Heart left ventricle (tissue), 16 donors: ENCODE results near the gene PPM1G. TPM values are rescaled to one million over a fixed set of nuclear protein-coding genes. Genes with fewer than 3 reads are reported as not detected.

Experiments used
- ATAC-seq, 4 donors: fragments of 200-7000 bp; cut with Tn5 transposase; one replicate each; pipeline ENCODE4 v1.9.1; 2020 to 2022; ENCODE audit warnings: moderate library complexity in 4 of 4, mild to moderate bottlenecking in 3 of 4, moderate number of reproducible peaks in 1 of 4
- DNase-seq, 5 donors: peaks; one replicate each; pipeline ENCODE4 v3.0.0-alpha.2; 2020
- H3K27ac ChIP-seq, 12 donors: fragments of 200-600 bp; sonication (generic) in 4 of 12; one replicate each; pipeline versions ENCODE4 v1.5.0 to v1.8.0; 2016 to 2022; ENCODE audit warnings: mild to moderate bottlenecking in 2 of 12
- H3K27me3 ChIP-seq, 9 donors: fragments of 200-600 bp; sonication (generic) in 2 of 9; one replicate each; pipeline versions ENCODE4 v1.5.1 to v1.8.0; 2016 to 2022; ENCODE audit warnings: mild to moderate bottlenecking in 3 of 9
- H3K36me3 ChIP-seq, 9 donors: fragments of 200-600 bp; sonication (generic) in 2 of 9; one replicate each; pipeline versions ENCODE4 v1.5.0 to v1.8.0; 2018 to 2022; ENCODE audit warnings: mild to moderate bottlenecking in 2 of 9
- H3K4me1 ChIP-seq, 12 donors: fragments of 200-600 bp; sonication (generic) in 4 of 12; one replicate each; pipeline versions ENCODE4 v1.5.0 to v1.8.0; 2016 to 2022; ENCODE audit warnings: mild to moderate bottlenecking in 3 of 12
- H3K4me3 ChIP-seq, 12 donors: fragments of 200-600 bp; sonication (generic) in 4 of 12; one replicate each; pipeline versions ENCODE4 v1.5.0 to v1.8.0; 2017 to 2022; ENCODE audit warnings: mild to moderate bottlenecking in 9 of 12, moderate library complexity in 4 of 12
- H3K9me3 ChIP-seq, 12 donors: fragments of 200-600 bp; sonication (generic) in 4 of 12; one replicate each; pipeline versions ENCODE4 v1.5.0 to v1.8.0; 2016 to 2022; ENCODE audit warnings: mild to moderate bottlenecking in 1 of 12
- POLR2A ChIP-seq, 2 donors: fragments of 450-650 bp; IDR thresholded peaks; one replicate each; pipeline ENCODE4 v1.6.1; 2017; ENCODE audit warnings: antibody characterized with exemption in 2 of 2, mild to moderate bottlenecking in 2 of 2, moderate library complexity in 2 of 2
- WGBS, 4 donors: extraction: QIAGEN DNeasy Blood & Tissue Kit in 2 of 4; methylation state at CpG; one replicate each; pipeline versions ENCODE4 v1.1.5 to v1.1.7; 2013 to 2018; 5-methylcytosine and 5-hydroxymethylcytosine counted together
- intact Hi-C, 10 donors: fragments of 100-400 bp; cut with DNase I; formaldehyde crosslinking; loops; one replicate each; pipeline versions ENCODE4 v1.11.1 to v1.14.2; 2022
- polyA plus RNA-seq, 2 donors: library from polyadenylated mRNA; stranded (reverse); fragments of 200-250 nt; gene quantifications; one replicate each; pipeline ENCODE4 v1.2.3, GENCODE V29; 2013
- total RNA-seq, 9 donors: library from RNA; depleted of rRNA in 2 of 9; stranded (reverse); fragments of >200 nt in 2 of 9; fragmentation: NEBNext Ultra II Directional in 3 of 9; extraction: Animal tissue kit (Norgen Biotek cat#: 25700) in 3 of 9; gene quantifications; one replicate each; pipeline versions ENCODE4 v1.1.0 to v1.2.4, GENCODE V29; 2016 to 2023
- TF ChIP-seq, protein P1 (sequence below), 12 donors: fragments of 200-600 bp; sonication (generic) in 4 of 12; IDR thresholded peaks; one replicate each; pipeline versions ENCODE4 v1.5.0 to v1.8.0; 2018 to 2022; ENCODE audit warnings: antibody characterized with exemption in 12 of 12, mild to moderate bottlenecking in 5 of 12
- donor health status: ischemic (EF 13 %, LVEDD 7.1; RV severe dilation, severe dysfunction).
- donor health status: healthy with polysubstance abuse.
- donor health status: DM: no; HTN: yes; CAD: no.
- donor health status: DM: no; HTN: no; CAD: no.
- donor health status: ischemic (EF 25% LVEDD 6.9; RV normal size, moderate dysfunction).
- donor health status: ischemic (EF 25% LVEDD 5.7; RV mildly dilated, moderate dysfunction).
- donor health status: healthy.
- donor health status: DM: yes; HTN: yes; CAD: no.
- donor health status: ischemic (EF 35%, LVEDD 5.7; RV mildly dilated, moderate dysfunction).
- donor health status: nonischemic (EF 11% LVEDD 7.7; RV severe dilation, severe dysfunction).
- donor health status: DM: yes; HTN: yes; CAD: no.
- donor health status: PGD.
- donor health status: ischemic (EF 29% LVEDD 5.4; RV normal size, mild dysfunction).
- donor health status: nonischemic (EF 23%, LVEDD 6.1; RV moderate dilation, normal function).

PPM1G gene
- total and polyA plus RNA-seq, 11 donors: 31.2 to 87.2 (median 40.2) TPM

DNA sequence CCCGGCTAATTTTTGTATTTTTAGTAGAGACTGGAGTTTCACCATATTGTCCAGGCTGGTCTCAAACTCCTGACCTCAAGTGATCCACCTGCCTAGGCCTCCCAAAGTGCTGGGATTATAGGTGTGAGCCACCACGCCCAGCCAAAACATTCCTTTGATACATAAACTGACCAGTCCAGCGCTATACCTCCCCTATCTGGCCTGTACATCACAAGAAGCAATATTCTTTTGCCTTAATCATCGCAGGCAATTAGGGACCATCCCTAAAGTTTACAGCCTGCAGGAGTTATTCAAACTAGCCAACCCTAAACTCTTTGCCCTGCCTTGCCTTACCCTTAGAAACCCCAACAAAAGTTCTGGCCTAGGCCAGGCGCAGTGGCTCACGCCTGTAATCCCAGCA, 6.8 kb upstream of the PPM1G start:
- Histone ChIP-seq H3K4me3 (no peak overlapping the region), H3K27ac (no peak overlapping the region), H3K9me3 (no peaks in the 10 kb centered on the region), H3K4me1 (no peaks in the 10 kb centered on the region), H3K36me3 (no peaks in the 10 kb centered on the region), H3K27me3 (no peaks in the 10 kb centered on the region)
- no peak for TF ChIP-seq POLR2A (IDR thresholded peaks at IDR 0.05)
- TF ChIP-seq, protein P1, sequence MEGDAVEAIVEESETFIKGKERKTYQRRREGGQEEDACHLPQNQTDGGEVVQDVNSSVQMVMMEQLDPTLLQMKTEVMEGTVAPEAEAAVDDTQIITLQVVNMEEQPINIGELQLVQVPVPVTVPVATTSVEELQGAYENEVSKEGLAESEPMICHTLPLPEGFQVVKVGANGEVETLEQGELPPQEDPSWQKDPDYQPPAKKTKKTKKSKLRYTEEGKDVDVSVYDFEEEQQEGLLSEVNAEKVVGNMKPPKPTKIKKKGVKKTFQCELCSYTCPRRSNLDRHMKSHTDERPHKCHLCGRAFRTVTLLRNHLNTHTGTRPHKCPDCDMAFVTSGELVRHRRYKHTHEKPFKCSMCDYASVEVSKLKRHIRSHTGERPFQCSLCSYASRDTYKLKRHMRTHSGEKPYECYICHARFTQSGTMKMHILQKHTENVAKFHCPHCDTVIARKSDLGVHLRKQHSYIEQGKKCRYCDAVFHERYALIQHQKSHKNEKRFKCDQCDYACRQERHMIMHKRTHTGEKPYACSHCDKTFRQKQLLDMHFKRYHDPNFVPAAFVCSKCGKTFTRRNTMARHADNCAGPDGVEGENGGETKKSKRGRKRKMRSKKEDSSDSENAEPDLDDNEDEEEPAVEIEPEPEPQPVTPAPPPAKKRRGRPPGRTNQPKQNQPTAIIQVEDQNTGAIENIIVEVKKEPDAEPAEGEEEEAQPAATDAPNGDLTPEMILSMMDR (IDR thresholded peaks at IDR 0.05): no peak
- no peak for ATAC-seq
- 94 to 96% (median 95%) methylated on average over 6 of the region's 6 CpGs for WGBS, 4 donors
- DNase-seq: no peak
- intact Hi-C loops: no loop called here

DNA sequence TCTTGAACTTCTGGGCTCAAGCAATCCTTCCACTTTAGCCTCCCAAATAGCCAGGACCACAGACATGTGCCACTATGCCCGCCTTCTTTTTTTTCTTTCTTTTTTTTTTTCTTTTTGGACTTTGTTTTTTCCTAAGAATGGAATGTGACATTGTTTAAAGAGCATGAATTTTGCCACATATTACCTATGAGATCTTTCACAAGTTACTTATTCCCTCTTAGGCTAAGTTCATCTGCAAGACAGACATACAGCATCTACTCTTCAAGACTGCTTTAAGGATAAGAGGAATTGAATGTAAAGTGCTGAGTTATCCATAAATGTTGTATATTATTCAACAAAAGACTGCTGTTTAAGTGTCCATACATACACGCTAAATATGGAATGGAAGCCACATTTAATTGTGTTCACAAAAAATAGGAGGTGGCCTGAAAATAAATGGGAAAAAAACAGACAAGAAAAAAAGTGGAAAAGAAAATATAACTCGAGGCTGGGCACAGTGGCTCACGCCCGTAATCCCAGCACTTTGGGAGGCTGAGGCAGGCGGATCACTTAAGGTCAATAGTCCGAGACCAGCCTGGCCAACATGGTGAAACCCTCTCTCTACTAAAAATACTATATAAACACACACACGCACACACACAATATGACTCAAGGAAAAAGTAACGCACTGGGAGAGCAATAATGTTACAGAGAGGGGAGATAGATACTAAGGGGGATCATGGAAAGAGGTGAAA, 3.2 kb upstream of the PPM1G start:
- no peak for ATAC-seq
- peaks cover 0 to 20% (median 16%) of the 10 kb centered on the region in 12 donors for H3K4me1 ChIP-seq
- no peak overlapping the region for H3K4me3 ChIP-seq
- peaks cover 0 to 1% (median 0%) of the 10 kb centered on the region in 9 donors for H3K36me3 ChIP-seq
- no peak for DNase-seq
- H3K27me3 ChIP-seq: no peaks in the 10 kb centered on the region
- H3K9me3 ChIP-seq: no peaks in the 10 kb centered on the region
- TF ChIP-seq POLR2A (IDR thresholded peaks at IDR 0.05): no peak
- TF ChIP-seq, protein P1 (IDR thresholded peaks at IDR 0.05): no peak
- H3K27ac ChIP-seq: no peak overlapping the region
- 86 to 87% (median 87%) methylated on average over 9 of the region's 9 CpGs for WGBS, 4 donors
- intact Hi-C loops: no loop called here

DNA sequence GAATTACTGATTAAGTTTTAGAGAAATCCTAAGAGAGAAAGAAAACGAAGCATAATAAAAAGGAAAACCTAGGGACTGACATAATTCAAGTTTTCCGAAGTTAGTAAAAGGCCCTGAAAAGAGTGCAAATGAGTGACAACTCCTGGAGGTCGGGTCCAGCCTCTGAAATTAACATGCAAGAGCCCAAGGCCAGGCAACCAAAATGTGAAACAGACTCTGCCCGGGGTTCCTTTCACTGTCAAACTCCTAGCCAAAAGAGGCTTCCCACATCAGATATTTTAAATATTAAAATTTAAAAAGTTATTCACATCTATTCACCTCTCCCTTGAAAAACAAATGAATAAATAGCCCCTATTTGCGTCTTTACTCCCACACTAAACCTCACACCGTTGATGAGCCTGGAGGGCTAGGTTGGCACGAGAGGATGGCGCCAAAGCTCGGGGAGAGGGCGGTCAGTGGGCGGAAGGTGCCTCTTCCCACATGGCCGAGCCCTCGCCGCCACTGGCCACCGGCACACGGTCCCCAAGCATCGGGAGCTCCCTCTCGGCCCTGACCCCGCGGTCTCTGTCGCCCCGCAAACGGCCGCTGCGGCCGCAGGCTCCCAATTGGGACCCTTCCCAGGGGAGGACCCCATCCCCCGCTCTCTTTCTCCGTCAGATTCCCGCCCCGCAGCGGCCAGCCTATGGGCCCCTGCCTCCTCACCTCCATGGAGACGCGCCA, 630 bp downstream of the PPM1G start:
- Histone ChIP-seq H3K27ac (peak overlapping the region; percentile 11 to 96 (median 90)), H3K36me3 (peaks cover 0 to 16% (median 5%) of the 10 kb centered on the region in 9 donors), H3K4me3 (peak overlapping the region; percentile 69 to 100 (median 98)), H3K27me3 (no peaks in the 10 kb centered on the region), H3K9me3 (no peaks in the 10 kb centered on the region), H3K4me1 (peaks cover 0 to 33% (median 20%) of the 10 kb centered on the region in 12 donors)
- intact Hi-C loops: loop anchor here in 7 of 10 donors (1.0 to 2.0 kb wide), 3 partner anchors 20 to 52 kb away; partner anchors contain the start of genes NRBP1 (in 7 of the 7) and GTF3C2 (in 1 of the 7)
- ATAC-seq (peak in 2 of 4 donors; percentile 46 to 58), DNase-seq (peak in 3 of 5 donors; percentile 29 to 62 (median 43))
- 0 to 1% (median 1%) methylated on average over 19 to 33 of the region's 33 CpGs for WGBS, 4 donors
- TF ChIP-seq, protein P1 (IDR thresholded peaks at IDR 0.05): no peak
- no peak for TF ChIP-seq POLR2A (IDR thresholded peaks at IDR 0.05)
